OCI-LY7 (cell line): ENCODE data around the gene JAKMIP2. TPM values are rescaled to one million over a fixed set of nuclear protein-coding genes. Genes with fewer than 3 reads are reported as not detected.

Source experiments
- BruUV-seq: library from RNA; stranded (reverse); fragments of 400-500 nt; replicated peaks from 2 replicates; lab custom pipeline; 2021; lab: Mats Ljungman, UMichigan
- CTCF ChIA-PET: fragments of 300-600 bp; sonication (Branson Sonifier 250); formaldehyde crosslinking; loops from one replicate; lab custom pipeline; 2022; ENCODE audit warnings: antibody characterized with exemption; ENCODE audit not compliant: unreplicated experiment; lab: Charles Lee
- POLR2A ChIA-PET: fragments of 300-600 bp; sonication (Branson Sonifier 250); formaldehyde crosslinking; loops from one replicate; lab custom pipeline; 2022; ENCODE audit warnings: antibody characterized with exemption; lab: Charles Lee
- DNase-seq: peaks from one replicate; pipeline ENCODE4 v3.0.0-alpha.2; 2015; ENCODE audit warnings: low spot score
- H2AFZ ChIP-seq: fragments of 200-600 bp; sonication (generic), shearing (Covaris generic); 2 replicates; pipeline ENCODE4 v1.6.1; 2014; ENCODE audit warnings: mild to moderate bottlenecking, antibody characterized with exemption, low read length, moderate library complexity
- H3K27ac ChIP-seq: fragments of 200-600 bp; sonication (generic); 2 replicates; pipeline ENCODE4 v1.5.1; 2014; ENCODE audit warnings: mixed run types, low read depth, mild to moderate bottlenecking, moderate library complexity, low read length, inconsistent platforms; ENCODE audit not compliant: poor library complexity, severe bottlenecking
- H3K36me3 ChIP-seq: fragments of 200-600 bp; sonication (generic); 2 replicates; pipeline ENCODE4 v1.6.1; 2014; ENCODE audit warnings: mild to moderate bottlenecking, antibody characterized with exemption, low read length, moderate library complexity, mixed read lengths; ENCODE audit not compliant: insufficient read depth
- H3K4me1 ChIP-seq: fragments of 200-600 bp; sonication (generic); 2 replicates; pipeline ENCODE4 v1.5.1; 2014; ENCODE audit warnings: mild to moderate bottlenecking, low read length; ENCODE audit not compliant: insufficient read depth, poor library complexity, severe bottlenecking
- H3K4me2 ChIP-seq: fragments of 200-600 bp; sonication (generic); 2 replicates; pipeline ENCODE4 v1.6.1; 2014; ENCODE audit warnings: mild to moderate bottlenecking, low read length
- H3K4me3 ChIP-seq: fragments of 200-600 bp; sonication (generic); 2 replicates; pipeline ENCODE4 v1.5.1; 2014; ENCODE audit warnings: mild to moderate bottlenecking, low read depth, low read length; ENCODE audit not compliant: poor library complexity, severe bottlenecking
- H3K79me2 ChIP-seq: fragments of 200-600 bp; sonication (generic); 2 replicates; pipeline ENCODE4 v1.6.1; 2016; ENCODE audit warnings: low read depth, mild to moderate bottlenecking, low read length, moderate library complexity, mixed read lengths; ENCODE audit not compliant: insufficient read depth
- H3K9me2 ChIP-seq: fragments of 200-600 bp; sonication (generic); 2 replicates; pipeline ENCODE4 v1.6.1; 2016; ENCODE audit warnings: mild to moderate bottlenecking, low read length, mixed read lengths; ENCODE audit not compliant: insufficient read depth
- H3K9me3 ChIP-seq: fragments of 200-600 bp; sonication (generic); 2 replicates; pipeline ENCODE4 v1.6.1; 2014; ENCODE audit warnings: mild to moderate bottlenecking, mixed run types, low read length, mixed read lengths
- H4K20me1 ChIP-seq: fragments of 200-600 bp; sonication (generic); 2 replicates; pipeline ENCODE4 v1.6.1; 2014; ENCODE audit warnings: mild to moderate bottlenecking, antibody characterized with exemption, low read length, moderate library complexity, mixed read lengths; ENCODE audit not compliant: insufficient read depth
- CTCF ChIP-seq: fragments of 200-600 bp; sonication (generic); conservative IDR thresholded peaks from 2 replicates; pipeline ENCODE4 v1.5.1; 2014; ENCODE audit warnings: mild to moderate bottlenecking, antibody characterized with exemption, low read length, moderate library complexity, mixed read lengths
- EZH2phosphoT487 ChIP-seq: fragments of 200-600 bp; sonication (generic); IDR thresholded peaks from 2 replicates; pipeline ENCODE4 v1.6.1; 2018; ENCODE audit warnings: low read depth, borderline replicate concordance, mild to moderate bottlenecking, mixed run types, antibody characterized with exemption, low read length, moderate library complexity, mixed read lengths
- intact Hi-C: fragments of 100-400 bp; cut with micrococcal nuclease; formaldehyde crosslinking; loops from one replicate; pipeline ENCODE4 v1.10.0; 2022; ENCODE audit not compliant: unreplicated experiment
- total RNA-seq, 2 experiments: library from RNA; depleted of rRNA in 1 of 2; stranded (reverse); fragments of >200 nt in 1 of 2; shearing (Covaris generic) in 1 of 2; gene quantifications; 2 replicates each; pipeline ENCODE4 v1.2.3, GENCODE V29; 2014 to 2022

JAKMIP2 gene
- total RNA-seq, 2 experiments from 2014 or later, result 4.0 to 14.5 TPM

DNA sequence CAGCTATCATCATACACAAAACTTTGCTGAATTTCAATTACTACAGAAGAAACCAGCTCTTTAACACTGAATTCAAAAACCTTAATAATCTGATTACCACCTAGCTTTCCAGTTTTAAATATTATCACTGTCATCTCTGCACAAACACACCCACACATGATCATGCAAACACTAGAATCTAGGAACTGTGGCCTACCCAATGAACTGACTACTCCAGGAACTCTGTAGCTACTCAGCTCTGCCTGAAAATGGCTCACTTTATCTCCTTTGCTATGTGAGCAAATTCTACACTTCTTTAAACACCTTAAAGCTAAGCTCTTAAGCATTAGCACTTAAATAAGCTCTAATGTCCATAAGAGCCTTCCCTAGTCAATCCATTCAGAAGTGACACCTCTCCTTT lies 149.4 kb downstream of the JAKMIP2 start:
- no peak for DNase-seq
- Histone ChIP-seq H4K20me1 (0 out of 2 replicates have a peak, but pooled peaks cover 4% of the 10 kb centered on the region), H3K27ac (no peak overlapping the region), H2AFZ (no peak overlapping the region), H3K4me2 (no peak overlapping the region), H3K4me3 (no peak overlapping the region), H3K4me1 (no peaks in the 10 kb centered on the region), H3K9me2 (no peaks in the 10 kb centered on the region), H3K36me3 (no peaks in the 10 kb centered on the region), H3K79me2 (no peaks in the 10 kb centered on the region), H3K9me3 (no peaks in the 10 kb centered on the region)
- POLR2A ChIA-PET, result interaction anchor here (0.7 to 1.5 kb wide), 5 partner anchors 10 to 1231 kb away, joined by 3 to 6 read pairs (median 4); no protein-coding TSS in a partner anchor
- BruUV-seq, result no TSS peak
- intact Hi-C loops, result no loop called here
- CTCF ChIA-PET, result no interaction called here
- TF ChIP-seq EZH2phosphoT487 (no peak), CTCF (no peak)

DNA sequence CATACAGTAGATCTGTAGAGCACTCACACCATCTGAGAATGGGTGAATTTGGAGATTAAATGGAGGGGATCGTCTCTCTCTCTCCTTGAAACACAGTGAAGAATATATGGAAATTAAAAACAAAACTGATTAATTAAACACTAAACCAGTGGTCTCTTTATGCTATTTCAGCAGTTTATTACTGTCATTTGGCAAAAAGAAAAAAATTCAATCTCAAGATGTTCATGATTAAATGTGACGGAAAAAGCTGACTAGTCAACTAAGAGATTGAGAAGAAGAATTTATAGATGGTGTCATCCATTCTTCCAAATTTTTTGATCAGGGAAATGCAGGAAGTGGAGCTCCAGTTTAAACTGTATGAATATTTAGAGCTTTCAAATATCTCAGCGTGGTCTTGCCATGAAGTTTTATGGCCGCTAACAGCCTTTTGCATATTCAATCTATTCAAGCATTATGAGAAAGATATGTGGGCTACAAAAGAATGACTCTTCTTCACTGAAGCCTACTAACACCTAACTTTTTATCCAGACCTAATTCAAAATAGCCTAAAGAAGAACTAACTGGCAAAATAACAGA lies 151.0 kb downstream of the JAKMIP2 start:
- intact Hi-C loops, result no loop called here
- Histone ChIP-seq H3K9me3 (no peaks in the 10 kb centered on the region), H2AFZ (no peak overlapping the region), H4K20me1 (0 out of 2 replicates have a peak, but pooled peaks cover 4% of the 10 kb centered on the region), H3K4me2 (no peak overlapping the region), H3K4me1 (no peaks in the 10 kb centered on the region), H3K27ac (no peak overlapping the region), H3K36me3 (no peaks in the 10 kb centered on the region), H3K9me2 (no peaks in the 10 kb centered on the region), H3K79me2 (no peaks in the 10 kb centered on the region), H3K4me3 (no peak overlapping the region)
- no TSS peak for BruUV-seq
- ChIA-PET CTCF (no interaction called here), POLR2A (interaction anchor here (1.1 kb wide), 1 partner anchor 220 kb away, joined by 3 read pairs; no protein-coding TSS in a partner anchor)
- TF ChIP-seq EZH2phosphoT487 (no peak), CTCF (no peak)
- no peak for DNase-seq

- CTCF ChIA-PET, result interaction anchor here (1.3 kb wide), 1 partner anchor 193 kb away, joined by 4 read pairs; no protein-coding TSS in a partner anchor
Observed at GRCh38 chr5:147629196-147629595, 153.3 kb downstream of the JAKMIP2 start.

More at GRCh38 chr5:147629196-147629595, 153.3 kb downstream of the JAKMIP2 start:
- no TSS peak for BruUV-seq
- Histone ChIP-seq H3K9me3 (no peaks in the 10 kb centered on the region), H3K79me2 (no peaks in the 10 kb centered on the region), H3K27ac (no peak overlapping the region), H2AFZ (no peak overlapping the region), H3K4me1 (no peaks in the 10 kb centered on the region), H4K20me1 (0 out of 2 replicates have a peak, but pooled peaks cover 4% of the 10 kb centered on the region), H3K9me2 (no peaks in the 10 kb centered on the region), H3K4me2 (no peak overlapping the region), H3K36me3 (no peaks in the 10 kb centered on the region), H3K4me3 (no peak overlapping the region)
- intact Hi-C loops, result no loop called here
- TF ChIP-seq CTCF, result no peak
- no peak for TF ChIP-seq EZH2phosphoT487
- POLR2A ChIA-PET, result interaction anchor here (0.5 to 1.5 kb wide), 3 partner anchors 11 to 191 kb away, joined by 3 to 4 read pairs (median 4); no protein-coding TSS in a partner anchor
- DNase-seq, result no peak
